ENCODE measurements around the gene CLCN5. TPM values are rescaled to one million over a fixed set of nuclear protein-coding genes. Genes with fewer than 3 reads are reported as not detected.
A peak's percentile ranks its signal among the peaks of the same experiment; 100 is the strongest.

Gene CLCN5
- total RNA-seq, 1 experiment from 2014 or later = 10.7 TPM

DNA sequence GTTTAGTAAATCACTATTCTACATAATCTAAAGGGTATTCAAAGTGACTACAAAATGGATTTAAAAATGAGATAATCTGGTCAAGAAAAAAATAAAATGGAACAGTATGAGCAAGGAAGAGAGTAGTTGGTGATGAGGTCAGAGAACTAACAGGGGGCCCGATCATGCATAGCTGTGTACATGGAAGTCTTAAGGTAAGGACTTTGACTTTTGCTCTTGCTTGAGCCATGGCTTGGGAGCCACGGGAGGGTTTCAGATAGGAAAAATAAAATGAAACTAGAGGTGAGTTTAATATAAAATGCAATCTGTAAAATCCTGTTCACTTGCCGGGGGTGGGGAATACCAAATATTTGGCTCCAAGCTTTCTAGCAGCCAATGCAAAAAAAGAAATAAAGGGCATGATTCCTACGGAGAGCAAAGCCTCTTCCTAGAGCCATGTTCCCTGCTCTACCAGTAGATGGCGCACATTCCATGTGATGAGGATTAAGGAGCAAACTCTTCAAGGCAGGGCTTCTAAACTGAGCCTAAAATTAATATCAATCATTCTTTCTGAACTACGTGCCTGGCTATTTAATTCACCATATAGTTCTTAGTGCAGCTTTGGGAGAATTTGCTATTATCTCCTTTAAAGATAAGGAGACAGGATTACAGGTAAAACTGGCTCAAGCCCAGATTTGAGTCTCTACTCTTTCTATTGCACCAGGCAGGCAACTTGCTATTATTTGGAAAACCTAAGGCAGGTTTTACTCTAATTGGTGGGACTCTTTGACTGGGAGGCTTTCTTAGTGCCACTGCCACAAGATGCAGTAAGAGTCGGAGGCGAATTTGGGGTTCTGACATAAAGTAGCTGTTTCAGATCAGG, 6.8 kb upstream of the CLCN5 start:
- ATAC-seq (peak; percentile 67), DNase-seq (ENCODE audit: low spot score) (peak; percentile 25)
- H3K27ac Mint-ChIP-seq = no peak overlapping the region
- CTCF ChIA-PET = interaction anchor here (0.7 to 2.6 kb wide), 13 partner anchors 27 to 765 kb away, joined by 3 to 13 read pairs (median 3); no protein-coding TSS in a partner anchor
- no peaks in the 10 kb centered on the region; the same call in 1 of the 2 replicates for H3K27me3 Mint-ChIP-seq (ENCODE audit: low read depth)
- no peaks in the 10 kb centered on the region for H3K9me3 Mint-ChIP-seq
- H3K4me1 Mint-ChIP-seq = peaks cover 9% of the 10 kb centered on the region
- no peak for TF ChIP-seq ZNF317 (CRISPR knock-in tag; IDR thresholded peaks at IDR 0.05; ENCODE audit: borderline replicate concordance, low read depth)
- TF ChIP-seq, protein P1, sequence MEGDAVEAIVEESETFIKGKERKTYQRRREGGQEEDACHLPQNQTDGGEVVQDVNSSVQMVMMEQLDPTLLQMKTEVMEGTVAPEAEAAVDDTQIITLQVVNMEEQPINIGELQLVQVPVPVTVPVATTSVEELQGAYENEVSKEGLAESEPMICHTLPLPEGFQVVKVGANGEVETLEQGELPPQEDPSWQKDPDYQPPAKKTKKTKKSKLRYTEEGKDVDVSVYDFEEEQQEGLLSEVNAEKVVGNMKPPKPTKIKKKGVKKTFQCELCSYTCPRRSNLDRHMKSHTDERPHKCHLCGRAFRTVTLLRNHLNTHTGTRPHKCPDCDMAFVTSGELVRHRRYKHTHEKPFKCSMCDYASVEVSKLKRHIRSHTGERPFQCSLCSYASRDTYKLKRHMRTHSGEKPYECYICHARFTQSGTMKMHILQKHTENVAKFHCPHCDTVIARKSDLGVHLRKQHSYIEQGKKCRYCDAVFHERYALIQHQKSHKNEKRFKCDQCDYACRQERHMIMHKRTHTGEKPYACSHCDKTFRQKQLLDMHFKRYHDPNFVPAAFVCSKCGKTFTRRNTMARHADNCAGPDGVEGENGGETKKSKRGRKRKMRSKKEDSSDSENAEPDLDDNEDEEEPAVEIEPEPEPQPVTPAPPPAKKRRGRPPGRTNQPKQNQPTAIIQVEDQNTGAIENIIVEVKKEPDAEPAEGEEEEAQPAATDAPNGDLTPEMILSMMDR (IDR thresholded peaks at IDR 0.05) = peak; percentile 40
- POLR2A ChIA-PET = no interaction called here
- no peak overlapping the region for H3K4me3 Mint-ChIP-seq
- H3K36me3 Mint-ChIP-seq = no peaks in the 10 kb centered on the region

DNA sequence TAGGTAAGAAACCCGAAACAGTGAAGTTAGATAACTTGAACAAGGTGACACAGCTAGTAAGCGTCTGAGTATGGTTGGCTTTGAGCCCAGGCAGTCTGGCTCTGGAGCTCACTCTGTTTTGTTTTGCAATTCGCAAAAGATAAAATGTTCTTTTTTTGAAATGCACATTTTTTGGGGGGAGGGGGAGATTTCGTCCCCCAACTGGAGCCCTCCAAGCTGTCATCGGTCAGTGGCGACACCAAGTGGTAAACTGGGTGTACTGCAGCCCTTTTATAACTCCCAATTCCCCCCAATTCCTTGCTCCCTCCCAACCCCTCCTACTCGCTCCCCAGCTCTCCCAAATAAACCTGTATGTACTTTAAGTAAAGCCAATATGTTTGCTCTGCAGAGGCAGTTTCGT, 2.8 kb upstream of the CLCN5 start:
- H3K4me1 Mint-ChIP-seq = peaks cover 22% of the 10 kb centered on the region
- no peak overlapping the region for H3K4me3 Mint-ChIP-seq
- no peak overlapping the region for H3K27ac Mint-ChIP-seq
- H3K27me3 Mint-ChIP-seq (ENCODE audit: low read depth) = peaks cover 18% of the 10 kb centered on the region
- DNase-seq (ENCODE audit: low spot score) (peak; percentile 50), ATAC-seq (no peak; the same call in 1 of the 2 replicates)
- H3K9me3 Mint-ChIP-seq = no peaks in the 10 kb centered on the region
- ChIA-PET CTCF (interaction anchor here (0.6 to 2.6 kb wide), 12 partner anchors 11 to 232 kb away, joined by 3 to 25 read pairs (median 3); partner anchors contain the start of gene USP27X), POLR2A (no interaction called here)
- no peaks in the 10 kb centered on the region for H3K36me3 Mint-ChIP-seq
- no peak for TF ChIP-seq SMAD3 (CRISPR knock-in tag; IDR thresholded peaks at IDR 0.05; ENCODE audit: borderline replicate concordance)
- TF ChIP-seq, protein P1 (IDR thresholded peaks at IDR 0.05) = peak; percentile 81

DNA sequence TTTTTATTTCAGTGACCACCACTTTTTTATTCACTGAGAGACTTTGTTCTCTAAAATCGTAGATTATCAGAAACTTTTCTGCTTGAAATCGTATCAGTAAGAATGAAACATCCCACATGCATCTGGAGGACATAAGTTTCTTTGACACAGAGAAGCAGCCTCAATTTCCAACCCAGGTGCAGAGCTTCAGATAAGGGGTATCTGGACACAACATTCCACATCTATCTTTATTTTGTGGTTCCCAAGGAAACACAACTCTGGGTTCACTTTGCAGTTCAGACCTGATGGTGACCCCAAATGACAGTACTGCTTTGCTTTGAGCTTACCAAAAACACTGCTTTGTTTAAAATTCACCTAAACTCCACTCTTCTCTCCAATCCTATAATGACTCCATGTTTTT, 1.3 kb upstream of the CLCN5 start:
- no peaks in the 10 kb centered on the region for H3K9me3 Mint-ChIP-seq
- ChIA-PET CTCF (interaction anchor here (2.4 kb wide), 1 partner anchor 37 kb away, joined by 25 read pairs; no protein-coding TSS in a partner anchor), POLR2A (no interaction called here)
- peaks cover 25% of the 10 kb centered on the region for H3K4me1 Mint-ChIP-seq
- no peak for DNase-seq (ENCODE audit: low spot score)
- H3K27me3 Mint-ChIP-seq (ENCODE audit: low read depth) = peaks cover 19% of the 10 kb centered on the region
- H3K27ac Mint-ChIP-seq = no peak overlapping the region
- no peaks in the 10 kb centered on the region; the same call in 1 of the 2 replicates for H3K36me3 Mint-ChIP-seq
- H3K4me3 Mint-ChIP-seq = no peak overlapping the region
- no peak for ATAC-seq
- TF ChIP-seq KAT7 (CRISPR knock-in tag; IDR thresholded peaks at IDR 0.05; ENCODE audit: borderline replicate concordance) (no peak), GABPB1 (CRISPR knock-in tag; IDR thresholded peaks at IDR 0.05) (no peak), TEAD1 (CRISPR knock-in tag; IDR thresholded peaks at IDR 0.05) (no peak), FOXJ3 (CRISPR knock-in tag; IDR thresholded peaks at IDR 0.05; ENCODE audit: borderline replicate concordance) (no peak), MYBL2 (CRISPR knock-in tag; IDR thresholded peaks at IDR 0.05) (no peak), JAZF1 (CRISPR knock-in tag; IDR thresholded peaks at IDR 0.05) (no peak), JUN (CRISPR knock-in tag; IDR thresholded peaks at IDR 0.05) (no peak), SOX15 (CRISPR knock-in tag; IDR thresholded peaks at IDR 0.05) (no peak), OVOL2 (CRISPR knock-in tag; IDR thresholded peaks at IDR 0.05; ENCODE audit: borderline replicate concordance) (no peak), ZNF138 (CRISPR knock-in tag; conservative IDR thresholded peaks at IDR 0.05) (no peak), IRF2 (CRISPR knock-in tag; IDR thresholded peaks at IDR 0.05; ENCODE audit: borderline replicate concordance, low read depth) (no peak), ZNF396 (CRISPR knock-in tag; IDR thresholded peaks at IDR 0.05; ENCODE audit: borderline replicate concordance) (no peak), RORB (CRISPR knock-in tag; IDR thresholded peaks at IDR 0.05) (no peak)
- TF ChIP-seq, protein P2, sequence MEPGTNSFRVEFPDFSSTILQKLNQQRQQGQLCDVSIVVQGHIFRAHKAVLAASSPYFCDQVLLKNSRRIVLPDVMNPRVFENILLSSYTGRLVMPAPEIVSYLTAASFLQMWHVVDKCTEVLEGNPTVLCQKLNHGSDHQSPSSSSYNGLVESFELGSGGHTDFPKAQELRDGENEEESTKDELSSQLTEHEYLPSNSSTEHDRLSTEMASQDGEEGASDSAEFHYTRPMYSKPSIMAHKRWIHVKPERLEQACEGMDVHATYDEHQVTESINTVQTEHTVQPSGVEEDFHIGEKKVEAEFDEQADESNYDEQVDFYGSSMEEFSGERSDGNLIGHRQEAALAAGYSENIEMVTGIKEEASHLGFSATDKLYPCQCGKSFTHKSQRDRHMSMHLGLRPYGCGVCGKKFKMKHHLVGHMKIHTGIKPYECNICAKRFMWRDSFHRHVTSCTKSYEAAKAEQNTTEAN (CRISPR knock-in tag; IDR thresholded peaks at IDR 0.05) = no peak
- TF ChIP-seq, protein P3, sequence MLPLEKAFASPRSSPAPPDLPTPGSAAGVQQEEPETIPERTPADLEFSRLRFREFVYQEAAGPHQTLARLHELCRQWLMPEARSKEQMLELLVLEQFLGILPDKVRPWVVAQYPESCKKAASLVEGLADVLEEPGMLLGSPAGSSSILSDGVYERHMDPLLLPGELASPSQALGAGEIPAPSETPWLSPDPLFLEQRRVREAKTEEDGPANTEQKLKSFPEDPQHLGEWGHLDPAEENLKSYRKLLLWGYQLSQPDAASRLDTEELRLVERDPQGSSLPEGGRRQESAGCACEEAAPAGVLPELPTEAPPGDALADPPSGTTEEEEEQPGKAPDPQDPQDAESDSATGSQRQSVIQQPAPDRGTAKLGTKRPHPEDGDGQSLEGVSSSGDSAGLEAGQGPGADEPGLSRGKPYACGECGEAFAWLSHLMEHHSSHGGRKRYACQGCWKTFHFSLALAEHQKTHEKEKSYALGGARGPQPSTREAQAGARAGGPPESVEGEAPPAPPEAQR (CRISPR knock-in tag; IDR thresholded peaks at IDR 0.05) = no peak
- TF ChIP-seq, protein P4, sequence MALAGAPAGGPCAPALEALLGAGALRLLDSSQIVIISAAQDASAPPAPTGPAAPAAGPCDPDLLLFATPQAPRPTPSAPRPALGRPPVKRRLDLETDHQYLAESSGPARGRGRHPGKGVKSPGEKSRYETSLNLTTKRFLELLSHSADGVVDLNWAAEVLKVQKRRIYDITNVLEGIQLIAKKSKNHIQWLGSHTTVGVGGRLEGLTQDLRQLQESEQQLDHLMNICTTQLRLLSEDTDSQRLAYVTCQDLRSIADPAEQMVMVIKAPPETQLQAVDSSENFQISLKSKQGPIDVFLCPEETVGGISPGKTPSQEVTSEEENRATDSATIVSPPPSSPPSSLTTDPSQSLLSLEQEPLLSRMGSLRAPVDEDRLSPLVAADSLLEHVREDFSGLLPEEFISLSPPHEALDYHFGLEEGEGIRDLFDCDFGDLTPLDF (CRISPR knock-in tag; IDR thresholded peaks at IDR 0.05) = no peak
- TF ChIP-seq, protein P5, sequence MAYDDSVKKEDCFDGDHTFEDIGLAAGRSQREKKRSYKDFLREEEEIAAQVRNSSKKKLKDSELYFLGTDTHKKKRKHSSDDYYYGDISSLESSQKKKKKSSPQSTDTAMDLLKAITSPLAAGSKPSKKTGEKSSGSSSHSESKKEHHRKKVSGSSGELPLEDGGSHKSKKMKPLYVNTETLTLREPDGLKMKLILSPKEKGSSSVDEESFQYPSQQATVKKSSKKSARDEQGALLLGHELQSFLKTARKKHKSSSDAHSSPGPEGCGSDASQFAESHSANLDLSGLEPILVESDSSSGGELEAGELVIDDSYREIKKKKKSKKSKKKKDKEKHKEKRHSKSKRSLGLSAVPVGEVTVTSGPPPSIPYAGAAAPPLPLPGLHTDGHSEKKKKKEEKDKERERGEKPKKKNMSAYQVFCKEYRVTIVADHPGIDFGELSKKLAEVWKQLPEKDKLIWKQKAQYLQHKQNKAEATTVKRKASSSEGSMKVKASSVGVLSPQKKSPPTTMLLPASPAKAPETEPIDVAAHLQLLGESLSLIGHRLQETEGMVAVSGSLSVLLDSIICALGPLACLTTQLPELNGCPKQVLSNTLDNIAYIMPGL (CRISPR knock-in tag; IDR thresholded peaks at IDR 0.05) = no peak
